Measurements from ENCODE around the gene STEAP1.
"Not testable (repeated sequence)": the region's sequence is repeated elsewhere in the genome, so short reads cannot be mapped to it uniquely, and the experiment has no call there.

DNA sequence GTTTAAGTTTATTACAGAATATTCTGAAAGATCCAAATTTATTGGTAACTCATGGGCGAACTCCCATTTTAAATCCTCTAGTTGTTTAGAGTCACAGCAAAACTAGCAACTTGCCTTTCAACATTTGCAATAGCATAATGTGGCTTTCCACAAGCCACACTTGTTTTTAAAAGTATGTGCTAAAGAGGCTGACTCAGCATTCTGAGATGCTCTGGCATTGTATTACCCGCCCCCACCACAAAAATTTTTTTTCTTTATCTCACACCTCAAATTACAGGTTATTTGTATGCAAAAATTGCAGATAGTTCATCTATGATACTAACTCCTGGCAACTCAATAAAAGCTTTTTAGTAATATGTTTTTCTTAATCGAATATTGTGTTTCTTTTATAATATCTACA lies 2.4 kb upstream of the STEAP1 start:
- TF ChIP-seq, protein P1, sequence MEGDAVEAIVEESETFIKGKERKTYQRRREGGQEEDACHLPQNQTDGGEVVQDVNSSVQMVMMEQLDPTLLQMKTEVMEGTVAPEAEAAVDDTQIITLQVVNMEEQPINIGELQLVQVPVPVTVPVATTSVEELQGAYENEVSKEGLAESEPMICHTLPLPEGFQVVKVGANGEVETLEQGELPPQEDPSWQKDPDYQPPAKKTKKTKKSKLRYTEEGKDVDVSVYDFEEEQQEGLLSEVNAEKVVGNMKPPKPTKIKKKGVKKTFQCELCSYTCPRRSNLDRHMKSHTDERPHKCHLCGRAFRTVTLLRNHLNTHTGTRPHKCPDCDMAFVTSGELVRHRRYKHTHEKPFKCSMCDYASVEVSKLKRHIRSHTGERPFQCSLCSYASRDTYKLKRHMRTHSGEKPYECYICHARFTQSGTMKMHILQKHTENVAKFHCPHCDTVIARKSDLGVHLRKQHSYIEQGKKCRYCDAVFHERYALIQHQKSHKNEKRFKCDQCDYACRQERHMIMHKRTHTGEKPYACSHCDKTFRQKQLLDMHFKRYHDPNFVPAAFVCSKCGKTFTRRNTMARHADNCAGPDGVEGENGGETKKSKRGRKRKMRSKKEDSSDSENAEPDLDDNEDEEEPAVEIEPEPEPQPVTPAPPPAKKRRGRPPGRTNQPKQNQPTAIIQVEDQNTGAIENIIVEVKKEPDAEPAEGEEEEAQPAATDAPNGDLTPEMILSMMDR (IDR thresholded peaks at IDR 0.05; ENCODE audit: poor library complexity) = not testable (repeated sequence)
- TF ChIP-seq EZH2 (IDR thresholded peaks at IDR 0.05; ENCODE audit: borderline replicate concordance) = not testable (repeated sequence)
